ENCODE data around the gene AURKAIP1.

DNA sequence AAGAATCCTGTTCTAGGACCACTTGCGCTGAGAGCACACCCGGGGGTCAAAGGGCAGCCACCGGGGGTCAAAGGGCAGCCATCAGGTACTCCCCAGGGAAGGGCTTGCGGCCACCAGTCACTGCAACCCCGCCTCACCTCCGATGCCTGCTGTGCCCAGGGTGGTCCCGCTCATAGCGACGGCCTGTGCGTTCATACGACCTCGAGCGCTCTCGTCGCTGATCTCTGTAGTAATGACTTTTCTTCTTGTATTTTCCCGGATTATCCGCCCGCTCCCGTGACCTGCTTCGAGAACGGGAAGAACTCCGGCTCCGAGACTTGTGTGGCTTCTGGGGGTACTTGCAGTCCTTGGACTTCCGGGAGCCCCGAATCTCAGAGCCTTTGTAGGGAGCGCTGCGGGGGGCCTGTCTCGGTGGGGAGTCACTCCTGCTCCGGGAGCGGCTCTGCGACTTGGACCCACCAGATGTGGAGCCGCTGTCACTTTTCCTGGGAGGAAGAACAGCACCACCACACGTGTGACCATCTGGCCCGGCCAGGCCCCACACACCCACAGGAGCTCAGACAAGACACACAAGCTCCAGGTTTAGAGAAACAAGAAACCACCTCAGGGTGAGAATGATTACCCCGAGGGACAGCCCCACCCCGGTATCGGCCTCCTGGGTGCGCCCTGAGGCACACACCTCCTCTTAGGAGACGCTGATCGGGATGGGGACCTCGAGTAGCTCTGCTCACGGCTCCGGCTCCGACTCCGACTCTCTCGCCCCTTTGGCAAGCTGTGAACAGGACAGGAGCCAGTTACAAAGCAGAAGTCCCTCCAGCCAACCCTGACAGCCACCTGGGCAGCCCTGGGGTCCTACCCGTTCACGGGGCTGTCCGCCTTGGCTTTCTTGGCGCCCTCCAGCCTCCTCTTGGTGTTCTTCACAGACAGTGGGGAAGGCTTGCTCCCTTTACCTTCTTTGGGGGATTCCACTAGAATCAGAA lies 12.4 kb upstream of the AURKAIP1 start:
- no peak for TF ChIP-seq CSDC2 (CRISPR knock-in tag; IDR thresholded peaks at IDR 0.05)
- TF ChIP-seq ZFP3 (CRISPR knock-in tag; IDR thresholded peaks at IDR 0.05), result no peak
- no peak for TF ChIP-seq TCF4 (CRISPR knock-in tag; IDR thresholded peaks at IDR 0.05; ENCODE audit: borderline replicate concordance)
- TF ChIP-seq ZNF8 (CRISPR knock-in tag; IDR thresholded peaks at IDR 0.05), result no peak
- no peak for TF ChIP-seq ZNF565 (CRISPR knock-in tag; conservative IDR thresholded peaks at IDR 0.05; ENCODE audit: low read depth)
- TF ChIP-seq, protein P1, sequence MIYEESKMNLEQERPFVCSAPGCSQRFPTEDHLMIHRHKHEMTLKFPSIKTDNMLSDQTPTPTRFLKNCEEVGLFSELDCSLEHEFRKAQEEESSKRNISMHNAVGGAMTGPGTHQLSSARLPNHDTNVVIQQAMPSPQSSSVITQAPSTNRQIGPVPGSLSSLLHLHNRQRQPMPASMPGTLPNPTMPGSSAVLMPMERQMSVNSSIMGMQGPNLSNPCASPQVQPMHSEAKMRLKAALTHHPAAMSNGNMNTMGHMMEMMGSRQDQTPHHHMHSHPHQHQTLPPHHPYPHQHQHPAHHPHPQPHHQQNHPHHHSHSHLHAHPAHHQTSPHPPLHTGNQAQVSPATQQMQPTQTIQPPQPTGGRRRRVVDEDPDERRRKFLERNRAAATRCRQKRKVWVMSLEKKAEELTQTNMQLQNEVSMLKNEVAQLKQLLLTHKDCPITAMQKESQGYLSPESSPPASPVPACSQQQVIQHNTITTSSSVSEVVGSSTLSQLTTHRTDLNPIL (CRISPR knock-in tag; IDR thresholded peaks at IDR 0.05; ENCODE audit: low read depth), result no peak
- no peak for TF ChIP-seq ZNF70 (CRISPR knock-in tag; IDR thresholded peaks at IDR 0.05)
- TF ChIP-seq ISL1 (CRISPR knock-in tag; IDR thresholded peaks at IDR 0.05), result no peak
- TF ChIP-seq, protein P2, sequence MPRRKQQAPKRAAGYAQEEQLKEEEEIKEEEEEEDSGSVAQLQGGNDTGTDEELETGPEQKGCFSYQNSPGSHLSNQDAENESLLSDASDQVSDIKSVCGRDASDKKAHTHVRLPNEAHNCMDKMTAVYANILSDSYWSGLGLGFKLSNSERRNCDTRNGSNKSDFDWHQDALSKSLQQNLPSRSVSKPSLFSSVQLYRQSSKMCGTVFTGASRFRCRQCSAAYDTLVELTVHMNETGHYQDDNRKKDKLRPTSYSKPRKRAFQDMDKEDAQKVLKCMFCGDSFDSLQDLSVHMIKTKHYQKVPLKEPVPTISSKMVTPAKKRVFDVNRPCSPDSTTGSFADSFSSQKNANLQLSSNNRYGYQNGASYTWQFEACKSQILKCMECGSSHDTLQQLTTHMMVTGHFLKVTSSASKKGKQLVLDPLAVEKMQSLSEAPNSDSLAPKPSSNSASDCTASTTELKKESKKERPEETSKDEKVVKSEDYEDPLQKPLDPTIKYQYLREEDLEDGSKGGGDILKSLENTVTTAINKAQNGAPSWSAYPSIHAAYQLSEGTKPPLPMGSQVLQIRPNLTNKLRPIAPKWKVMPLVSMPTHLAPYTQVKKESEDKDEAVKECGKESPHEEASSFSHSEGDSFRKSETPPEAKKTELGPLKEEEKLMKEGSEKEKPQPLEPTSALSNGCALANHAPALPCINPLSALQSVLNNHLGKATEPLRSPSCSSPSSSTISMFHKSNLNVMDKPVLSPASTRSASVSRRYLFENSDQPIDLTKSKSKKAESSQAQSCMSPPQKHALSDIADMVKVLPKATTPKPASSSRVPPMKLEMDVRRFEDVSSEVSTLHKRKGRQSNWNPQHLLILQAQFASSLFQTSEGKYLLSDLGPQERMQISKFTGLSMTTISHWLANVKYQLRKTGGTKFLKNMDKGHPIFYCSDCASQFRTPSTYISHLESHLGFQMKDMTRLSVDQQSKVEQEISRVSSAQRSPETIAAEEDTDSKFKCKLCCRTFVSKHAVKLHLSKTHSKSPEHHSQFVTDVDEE (CRISPR knock-in tag; IDR thresholded peaks at IDR 0.05), result no peak
- TF ChIP-seq, protein P3, sequence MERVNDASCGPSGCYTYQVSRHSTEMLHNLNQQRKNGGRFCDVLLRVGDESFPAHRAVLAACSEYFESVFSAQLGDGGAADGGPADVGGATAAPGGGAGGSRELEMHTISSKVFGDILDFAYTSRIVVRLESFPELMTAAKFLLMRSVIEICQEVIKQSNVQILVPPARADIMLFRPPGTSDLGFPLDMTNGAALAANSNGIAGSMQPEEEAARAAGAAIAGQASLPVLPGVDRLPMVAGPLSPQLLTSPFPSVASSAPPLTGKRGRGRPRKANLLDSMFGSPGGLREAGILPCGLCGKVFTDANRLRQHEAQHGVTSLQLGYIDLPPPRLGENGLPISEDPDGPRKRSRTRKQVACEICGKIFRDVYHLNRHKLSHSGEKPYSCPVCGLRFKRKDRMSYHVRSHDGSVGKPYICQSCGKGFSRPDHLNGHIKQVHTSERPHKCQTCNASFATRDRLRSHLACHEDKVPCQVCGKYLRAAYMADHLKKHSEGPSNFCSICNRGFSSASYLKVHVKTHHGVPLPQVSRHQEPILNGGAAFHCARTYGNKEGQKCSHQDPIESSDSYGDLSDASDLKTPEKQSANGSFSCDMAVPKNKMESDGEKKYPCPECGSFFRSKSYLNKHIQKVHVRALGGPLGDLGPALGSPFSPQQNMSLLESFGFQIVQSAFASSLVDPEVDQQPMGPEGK (CRISPR knock-in tag; IDR thresholded peaks at IDR 0.05; ENCODE audit: borderline replicate concordance), result no peak
- no peak for TF ChIP-seq PPARA (CRISPR knock-in tag; IDR thresholded peaks at IDR 0.05; ENCODE audit: borderline replicate concordance)
- no peak for TF ChIP-seq ARNTL (CRISPR knock-in tag; IDR thresholded peaks at IDR 0.05; ENCODE audit: borderline replicate concordance, low read depth)
- no peak for TF ChIP-seq RARB (CRISPR knock-in tag; IDR thresholded peaks at IDR 0.05)

Measured in SK-N-SH treated with all-trans-retinoic acid at 6 μM for 48 hours (cell line).